ENCODE measurements around the gene FIZ1.

The FIZ1 gene

DNA sequence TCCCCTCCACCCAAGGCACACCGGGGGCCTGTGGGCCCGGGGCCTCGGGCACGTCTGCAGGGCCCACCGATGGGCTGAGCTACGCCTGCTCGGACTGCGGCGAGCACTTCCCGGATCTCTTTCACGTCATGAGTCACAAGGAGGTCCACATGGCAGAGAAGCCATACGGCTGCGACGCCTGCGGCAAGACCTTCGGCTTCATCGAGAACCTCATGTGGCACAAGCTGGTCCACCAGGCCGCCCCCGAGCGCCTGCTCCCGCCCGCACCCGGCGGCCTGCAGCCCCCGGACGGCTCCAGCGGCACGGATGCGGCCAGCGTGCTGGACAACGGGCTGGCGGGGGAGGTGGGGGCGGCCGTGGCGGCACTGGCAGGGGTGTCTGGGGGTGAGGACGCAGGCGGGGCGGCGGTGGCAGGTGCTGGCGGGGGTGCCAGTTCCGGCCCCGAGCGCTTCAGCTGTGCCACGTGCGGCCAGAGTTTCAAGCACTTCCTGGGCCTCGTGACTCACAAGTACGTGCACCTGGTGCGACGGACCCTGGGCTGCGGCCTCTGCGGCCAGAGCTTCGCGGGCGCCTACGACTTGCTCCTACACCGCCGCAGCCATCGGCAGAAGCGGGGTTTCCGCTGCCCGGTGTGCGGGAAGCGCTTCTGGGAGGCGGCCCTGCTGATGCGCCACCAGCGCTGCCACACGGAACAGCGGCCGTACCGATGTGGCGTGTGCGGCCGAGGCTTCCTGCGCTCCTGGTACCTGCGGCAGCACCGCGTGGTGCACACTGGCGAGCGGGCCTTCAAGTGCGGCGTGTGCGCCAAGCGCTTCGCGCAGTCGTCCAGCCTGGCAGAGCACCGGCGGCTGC, 16.5 kb upstream of the FIZ1 start:
- H3K27me3 ChIP-seq (replicated peaks; ENCODE audit: insufficient read depth, low read length), result no peaks in the 10 kb centered on the region
- no peaks in the 10 kb centered on the region for H3K36me3 ChIP-seq (replicated peaks; ENCODE audit: insufficient read depth, low read length)
- H3K4me1 ChIP-seq (ENCODE audit: low read length), result no peaks in the 10 kb centered on the region
- H3F3A ChIP-seq (ENCODE audit: insufficient read depth, low read length), result no peaks in the 10 kb centered on the region
- H3K9me2 ChIP-seq (replicated peaks; ENCODE audit: insufficient read depth, low read length), result no peaks in the 10 kb centered on the region
- no peak overlapping the region for H3K9ac ChIP-seq (ENCODE audit: low read length)
- H3K4me3 ChIP-seq (ENCODE audit: low read length), result no peak overlapping the region
- no peak overlapping the region for H2AFZ ChIP-seq (ENCODE audit: low read length)
- H4K20me1 ChIP-seq (ENCODE audit: insufficient read depth, low read length), result no peaks in the 10 kb centered on the region
- peaks cover 14% of the 10 kb centered on the region; the same call in 1 of the 2 replicates for H3K79me2 ChIP-seq (ENCODE audit: low read length)
- no peak overlapping the region for H3K4me2 ChIP-seq (ENCODE audit: low read depth, low read length)
- H3K27ac ChIP-seq (ENCODE audit: low read length), result no peak overlapping the region
- DNase-seq, result no peak
- TF ChIP-seq CTCF (IDR thresholded peaks at IDR 0.05; ENCODE audit: low read length) (no peak), EZH2 (optimal IDR thresholded peaks at IDR 0.05; ENCODE audit: low read depth, low read length) (no peak)
- no peaks in the 10 kb centered on the region for H3K9me3 ChIP-seq (replicated peaks; ENCODE audit: insufficient read depth, low read length)

DNA sequence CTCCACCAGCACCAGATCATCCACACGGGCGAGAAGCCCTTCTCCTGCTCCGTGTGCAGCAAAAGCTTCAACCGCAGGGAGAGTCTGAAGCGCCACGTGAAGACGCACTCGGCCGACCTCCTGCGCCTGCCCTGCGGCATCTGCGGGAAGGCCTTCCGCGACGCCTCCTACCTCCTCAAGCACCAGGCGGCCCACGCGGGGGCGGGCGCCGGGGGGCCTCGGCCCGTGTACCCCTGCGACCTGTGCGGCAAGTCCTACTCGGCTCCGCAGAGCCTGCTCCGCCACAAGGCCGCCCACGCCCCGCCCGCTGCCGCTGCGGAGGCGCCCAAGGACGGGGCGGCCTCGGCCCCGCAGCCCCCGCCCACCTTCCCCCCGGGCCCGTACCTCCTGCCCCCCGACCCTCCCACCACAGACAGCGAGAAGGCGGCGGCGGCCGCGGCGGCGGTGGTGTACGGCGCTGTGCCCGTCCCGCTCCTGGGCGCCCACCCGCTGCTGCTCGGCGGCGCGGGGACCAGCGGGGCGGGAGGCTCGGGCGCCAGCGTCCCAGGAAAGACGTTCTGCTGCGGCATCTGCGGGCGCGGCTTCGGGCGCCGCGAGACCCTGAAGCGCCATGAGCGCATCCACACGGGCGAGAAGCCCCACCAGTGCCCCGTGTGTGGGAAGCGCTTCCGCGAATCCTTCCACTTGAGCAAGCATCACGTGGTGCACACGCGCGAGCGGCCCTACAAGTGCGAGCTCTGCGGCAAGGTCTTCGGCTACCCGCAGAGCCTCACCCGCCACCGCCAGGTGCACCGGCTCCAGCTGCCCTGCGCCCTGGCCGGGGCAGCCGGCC, 15.6 kb upstream of the FIZ1 start:
- TF ChIP-seq EZH2 (optimal IDR thresholded peaks at IDR 0.05; ENCODE audit: low read depth, low read length) (no peak), EZH2phosphoT487 (IDR thresholded peaks at IDR 0.05; ENCODE audit: low read length) (no peak), CTCF (IDR thresholded peaks at IDR 0.05; ENCODE audit: low read length) (no peak)

DNA sequence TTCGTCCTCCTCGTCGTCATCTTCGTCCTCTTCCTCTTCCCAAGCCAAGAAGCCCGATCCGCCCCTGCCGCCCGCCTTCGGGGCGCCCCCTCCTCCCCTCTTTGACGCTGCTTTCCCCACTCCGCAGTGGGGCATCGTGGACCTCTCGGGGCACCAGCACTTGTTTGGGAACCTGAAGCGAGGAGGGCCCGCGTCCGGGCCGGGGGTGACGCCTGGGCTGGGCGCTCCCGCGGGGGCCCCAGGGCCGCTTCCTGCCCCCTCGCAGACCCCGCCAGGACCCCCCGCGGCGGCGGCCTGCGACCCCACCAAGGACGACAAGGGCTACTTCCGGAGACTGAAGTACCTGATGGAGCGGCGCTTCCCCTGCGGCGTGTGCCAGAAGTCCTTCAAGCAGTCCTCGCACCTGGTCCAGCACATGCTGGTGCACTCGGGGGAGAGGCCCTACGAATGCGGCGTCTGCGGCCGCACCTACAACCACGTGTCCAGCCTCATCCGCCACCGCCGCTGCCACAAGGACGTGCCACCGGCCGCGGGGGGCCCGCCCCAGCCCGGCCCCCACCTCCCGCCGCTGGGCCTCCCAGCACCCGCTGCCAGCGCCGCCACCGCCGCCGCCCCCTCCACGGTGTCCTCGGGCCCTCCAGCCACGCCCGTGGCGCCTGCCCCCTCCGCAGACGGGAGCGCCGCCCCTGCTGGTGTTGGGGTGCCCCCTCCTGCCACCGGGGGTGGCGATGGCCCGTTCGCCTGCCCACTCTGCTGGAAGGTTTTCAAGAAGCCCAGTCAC, 14.8 kb upstream of the FIZ1 start:
- Histone ChIP-seq H3K9me2 (replicated peaks; ENCODE audit: insufficient read depth, low read length) (no peaks in the 10 kb centered on the region), H3K4me3 (ENCODE audit: low read length) (no peak overlapping the region), H4K20me1 (ENCODE audit: insufficient read depth, low read length) (no peaks in the 10 kb centered on the region)

More for the DNA sequence above, 15.6 kb upstream of the FIZ1 start:
- Histone ChIP-seq H4K20me1 (ENCODE audit: insufficient read depth, low read length) (no peaks in the 10 kb centered on the region), H3K9ac (ENCODE audit: low read length) (no peak overlapping the region), H3K36me3 (replicated peaks; ENCODE audit: insufficient read depth, low read length) (no peaks in the 10 kb centered on the region), H3K27me3 (replicated peaks; ENCODE audit: insufficient read depth, low read length) (no peaks in the 10 kb centered on the region), H3K79me2 (ENCODE audit: low read length) (peaks cover 17% of the 10 kb centered on the region; the same call in 1 of the 2 replicates), H3K4me3 (ENCODE audit: low read length) (no peak overlapping the region), H3F3A (ENCODE audit: insufficient read depth, low read length) (no peaks in the 10 kb centered on the region), H3K27ac (ENCODE audit: low read length) (no peak overlapping the region), H3K4me1 (ENCODE audit: low read length) (no peaks in the 10 kb centered on the region), H2AFZ (ENCODE audit: low read length) (no peak overlapping the region), H3K4me2 (ENCODE audit: low read depth, low read length) (no peak overlapping the region), H3K9me3 (replicated peaks; ENCODE audit: insufficient read depth, low read length) (no peaks in the 10 kb centered on the region), H3K9me2 (replicated peaks; ENCODE audit: insufficient read depth, low read length) (no peaks in the 10 kb centered on the region)
- DNase-seq, result no peak

More for the DNA sequence above, 14.8 kb upstream of the FIZ1 start:
- Histone ChIP-seq H3K4me1 (ENCODE audit: low read length) (no peaks in the 10 kb centered on the region), H3K27me3 (replicated peaks; ENCODE audit: insufficient read depth, low read length) (no peaks in the 10 kb centered on the region), H3K27ac (ENCODE audit: low read length) (no peak overlapping the region), H3K79me2 (ENCODE audit: low read length) (peaks cover 23% of the 10 kb centered on the region), H2AFZ (ENCODE audit: low read length) (no peak overlapping the region), H3K9ac (ENCODE audit: low read length) (no peak overlapping the region), H3K4me2 (ENCODE audit: low read depth, low read length) (no peak overlapping the region), H3K36me3 (replicated peaks; ENCODE audit: insufficient read depth, low read length) (no peaks in the 10 kb centered on the region), H3K9me3 (replicated peaks; ENCODE audit: insufficient read depth, low read length) (no peaks in the 10 kb centered on the region), H3F3A (ENCODE audit: insufficient read depth, low read length) (no peaks in the 10 kb centered on the region)
- DNase-seq, result no peak
- TF ChIP-seq CTCF (IDR thresholded peaks at IDR 0.05; ENCODE audit: low read length), result no peak
- TF ChIP-seq EZH2phosphoT487 (IDR thresholded peaks at IDR 0.05; ENCODE audit: low read length), result no peak
- no peak for TF ChIP-seq EZH2 (optimal IDR thresholded peaks at IDR 0.05; ENCODE audit: low read depth, low read length)
